Esophagus squamous epithelium (tissue), 5 donors: Measurements from ENCODE around the gene PPP1R18. TPM values are rescaled to one million over a fixed set of nuclear protein-coding genes. Genes with fewer than 3 reads are reported as not detected.

Experiments used
- DNase-seq: peaks from one replicate; lab custom pipeline; 2025; lab: John Stamatoyannopoulos, UW
- H3K27ac ChIP-seq, 4 donors: fragments of 200-600 bp; sonication (generic); one replicate each; pipeline ENCODE4 v1.5.1; 2016 to 2019; ENCODE audit warnings: mild to moderate bottlenecking in 1 of 4
- H3K27me3 ChIP-seq, 4 donors: fragments of 200-600 bp; sonication (generic); 1 replicate in 3 of 4; 2 replicates in 1 of 4; pipeline versions ENCODE4 v1.5.1 to v1.6.0; 2017 to 2021; ENCODE audit warnings: antibody characterized with exemption in 1 of 4
- H3K36me3 ChIP-seq, 3 donors: fragments of 200-600 bp; sonication (generic); one replicate each; pipeline ENCODE4 v1.5.1; 2016 to 2019
- H3K4me1 ChIP-seq, 3 donors: fragments of 200-600 bp; sonication (generic); one replicate each; pipeline ENCODE4 v1.5.1; 2017 to 2019
- H3K4me3 ChIP-seq, 4 donors: fragments of 200-600 bp; sonication (generic); 1 replicate in 3 of 4; 2 replicates in 1 of 4; pipeline ENCODE4 v1.5.1; 2016 to 2019; ENCODE audit warnings: mild to moderate bottlenecking in 2 of 4, moderate library complexity in 1 of 4
- H3K9me3 ChIP-seq, 3 donors: fragments of 200-600 bp; sonication (generic); one replicate each; pipeline ENCODE4 v1.5.1; 2016 to 2019
- POLR2A ChIP-seq, 4 donors: fragments of 450-650 bp; IDR thresholded peaks; one replicate each; pipeline ENCODE4 v1.6.1; 2017; ENCODE audit warnings: antibody characterized with exemption in 4 of 4, mild to moderate bottlenecking in 4 of 4, moderate library complexity in 3 of 4
- WGBS, 2 donors: methylation state at CpG; one replicate each; pipeline ENCODE4 v1.1.5; 2018; 5-methylcytosine and 5-hydroxymethylcytosine counted together
- intact Hi-C: fragments of 100-400 bp; cut with DNase I; formaldehyde crosslinking; loops from one replicate; pipeline ENCODE4 v1.15.0; 2022
- total RNA-seq, 4 donors: library from RNA; depleted of rRNA; stranded (reverse); fragments of >200 nt; gene quantifications; one replicate each; pipeline ENCODE4 v1.1.0, GENCODE V29; 2016
- TF ChIP-seq, protein P1 (sequence below), 6 experiments: fragments of 450-650 bp in 4 of 6; fragments of 200-600 bp in 2 of 6; sonication (generic) in 2 of 6; IDR thresholded peaks; one replicate each; pipeline ENCODE4 v1.5.1; 2016 to 2019; ENCODE audit warnings: antibody characterized with exemption in 6 of 6, mild to moderate bottlenecking in 4 of 6, moderate library complexity in 4 of 6
- donor health status: DM: yes; HTN: yes; CAD: no.

PPP1R18 gene
- total RNA-seq, 4 donors from 2014 or later = 9.8 to 22.2 (median 17.4) TPM

DNA sequence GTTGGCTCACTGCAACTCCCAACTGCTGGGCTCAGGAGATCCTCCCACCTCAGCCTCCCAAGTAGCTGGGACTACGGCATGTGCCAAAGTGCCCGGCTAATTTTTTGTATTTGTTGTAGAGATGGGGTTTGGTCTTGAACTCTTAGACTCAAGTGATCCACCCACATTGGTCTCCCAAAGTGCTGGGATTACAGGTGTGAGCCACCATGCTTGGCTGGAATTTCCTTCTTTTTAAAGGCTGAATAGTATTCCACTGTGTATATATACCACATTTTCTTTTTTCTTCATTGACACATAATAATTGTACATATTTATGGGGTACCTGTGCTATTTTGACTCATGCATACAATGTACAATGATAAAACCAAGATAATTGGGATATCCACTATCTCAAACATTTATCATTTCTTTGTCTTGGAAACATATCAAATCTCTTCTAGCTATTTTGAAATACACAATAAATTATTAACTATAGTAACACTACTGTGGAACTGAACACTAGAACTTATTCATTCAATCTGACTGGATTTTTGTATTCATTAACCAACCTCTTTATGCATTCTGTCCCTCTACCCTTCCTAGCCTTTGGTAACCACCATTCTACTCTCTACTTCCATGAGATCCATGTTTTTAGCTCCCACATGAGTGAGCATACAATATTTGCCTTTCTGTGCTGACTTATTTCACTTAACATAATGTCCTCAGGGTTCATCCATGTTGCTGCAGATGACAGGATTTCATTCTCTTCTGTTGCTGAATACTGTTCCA, 22.8 kb upstream of the PPP1R18 start:
- WGBS, 2 donors = 85 to 96% methylated on average over 2 of the region's 2 CpGs
- Histone ChIP-seq H3K4me3 (no peak overlapping the region), H3K4me1 (peaks cover 0 to 20% (median 0%) of the 10 kb centered on the region in 3 donors), H3K27me3 (no peaks in the 10 kb centered on the region), H3K27ac (no peak overlapping the region), H3K9me3 (no peaks in the 10 kb centered on the region), H3K36me3 (peaks cover 0 to 97% (median 18%) of the 10 kb centered on the region in 3 donors)
- intact Hi-C loops = no loop called here
- TF ChIP-seq, protein P1, sequence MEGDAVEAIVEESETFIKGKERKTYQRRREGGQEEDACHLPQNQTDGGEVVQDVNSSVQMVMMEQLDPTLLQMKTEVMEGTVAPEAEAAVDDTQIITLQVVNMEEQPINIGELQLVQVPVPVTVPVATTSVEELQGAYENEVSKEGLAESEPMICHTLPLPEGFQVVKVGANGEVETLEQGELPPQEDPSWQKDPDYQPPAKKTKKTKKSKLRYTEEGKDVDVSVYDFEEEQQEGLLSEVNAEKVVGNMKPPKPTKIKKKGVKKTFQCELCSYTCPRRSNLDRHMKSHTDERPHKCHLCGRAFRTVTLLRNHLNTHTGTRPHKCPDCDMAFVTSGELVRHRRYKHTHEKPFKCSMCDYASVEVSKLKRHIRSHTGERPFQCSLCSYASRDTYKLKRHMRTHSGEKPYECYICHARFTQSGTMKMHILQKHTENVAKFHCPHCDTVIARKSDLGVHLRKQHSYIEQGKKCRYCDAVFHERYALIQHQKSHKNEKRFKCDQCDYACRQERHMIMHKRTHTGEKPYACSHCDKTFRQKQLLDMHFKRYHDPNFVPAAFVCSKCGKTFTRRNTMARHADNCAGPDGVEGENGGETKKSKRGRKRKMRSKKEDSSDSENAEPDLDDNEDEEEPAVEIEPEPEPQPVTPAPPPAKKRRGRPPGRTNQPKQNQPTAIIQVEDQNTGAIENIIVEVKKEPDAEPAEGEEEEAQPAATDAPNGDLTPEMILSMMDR (IDR thresholded peaks at IDR 0.05) = no peak
- no peak for TF ChIP-seq POLR2A (IDR thresholded peaks at IDR 0.05)
- DNase-seq = no peak

DNA sequence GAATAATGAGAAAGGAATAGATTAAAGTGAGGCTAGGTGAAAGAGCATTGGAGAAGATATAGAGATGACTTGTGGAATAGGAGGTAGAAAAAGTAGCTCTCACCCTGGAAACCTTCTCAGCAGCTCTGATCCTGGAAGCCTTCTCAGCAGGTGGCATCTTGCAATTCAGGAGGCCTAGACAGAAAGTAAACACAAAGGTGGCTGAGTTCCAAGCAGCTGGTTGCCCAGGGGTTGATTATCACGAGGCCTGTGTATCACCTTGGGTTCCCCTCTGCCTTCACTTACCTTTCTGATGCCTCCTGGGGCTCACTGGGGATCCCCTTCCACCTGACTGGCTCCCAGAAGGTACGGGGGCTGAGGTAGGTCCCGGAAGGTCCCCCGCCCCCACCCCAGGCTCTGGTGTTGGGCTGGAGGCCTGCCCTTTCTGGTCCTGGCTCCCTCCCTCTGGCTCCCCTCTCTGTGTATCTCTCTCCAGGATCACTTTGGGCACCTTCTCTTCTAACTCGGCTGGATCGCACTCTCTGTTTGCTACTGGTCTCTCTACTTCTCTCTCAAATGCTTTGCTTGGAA, 20.9 kb upstream of the PPP1R18 start:
- Histone ChIP-seq H3K9me3 (no peaks in the 10 kb centered on the region), H3K27me3 (no peaks in the 10 kb centered on the region), H3K36me3 (peaks cover 0 to 97% (median 17%) of the 10 kb centered on the region in 3 donors), H3K27ac (no peak overlapping the region), H3K4me1 (peaks cover 0 to 12% (median 0%) of the 10 kb centered on the region in 3 donors), H3K4me3 (no peak overlapping the region)
- 68 to 77% methylated on average over 5 of the region's 6 CpGs for WGBS, 2 donors
- no peak for DNase-seq
- TF ChIP-seq, protein P1 (IDR thresholded peaks at IDR 0.05) = no peak
- intact Hi-C loops = no loop called here

DNA sequence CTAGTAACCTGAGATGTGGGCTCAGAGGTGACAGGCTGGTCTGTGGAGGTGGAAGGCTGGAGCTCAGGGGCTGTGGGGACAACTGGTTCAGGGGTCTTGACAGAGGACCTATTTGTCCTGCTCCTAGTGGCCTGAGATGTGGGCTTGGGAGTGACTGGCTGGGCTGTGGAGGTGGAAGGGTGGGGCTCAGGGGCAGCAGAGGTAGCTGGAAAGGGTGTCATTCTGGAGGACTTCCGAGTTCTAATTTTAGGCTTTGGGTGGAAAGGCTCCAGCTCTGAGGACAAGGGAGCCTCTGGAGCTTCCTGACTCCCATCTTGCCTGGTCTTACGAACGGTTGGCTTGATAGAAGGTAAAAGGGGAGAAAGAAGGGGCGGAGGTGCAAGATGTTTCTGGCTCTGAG, 19.2 kb upstream of the PPP1R18 start:
- Histone ChIP-seq H3K27ac (no peak overlapping the region), H3K9me3 (no peaks in the 10 kb centered on the region), H3K4me1 (peaks cover 0 to 5% (median 0%) of the 10 kb centered on the region in 3 donors), H3K4me3 (no peak overlapping the region), H3K27me3 (no peaks in the 10 kb centered on the region), H3K36me3 (peaks cover 0 to 96% (median 4%) of the 10 kb centered on the region in 3 donors)
- 89 to 91% methylated on average over 4 of the region's 4 CpGs for WGBS, 2 donors
- no peak for DNase-seq
- intact Hi-C loops = no loop called here
- TF ChIP-seq, protein P1 (IDR thresholded peaks at IDR 0.05) = no peak
- no peak for TF ChIP-seq POLR2A (IDR thresholded peaks at IDR 0.05)

DNA sequence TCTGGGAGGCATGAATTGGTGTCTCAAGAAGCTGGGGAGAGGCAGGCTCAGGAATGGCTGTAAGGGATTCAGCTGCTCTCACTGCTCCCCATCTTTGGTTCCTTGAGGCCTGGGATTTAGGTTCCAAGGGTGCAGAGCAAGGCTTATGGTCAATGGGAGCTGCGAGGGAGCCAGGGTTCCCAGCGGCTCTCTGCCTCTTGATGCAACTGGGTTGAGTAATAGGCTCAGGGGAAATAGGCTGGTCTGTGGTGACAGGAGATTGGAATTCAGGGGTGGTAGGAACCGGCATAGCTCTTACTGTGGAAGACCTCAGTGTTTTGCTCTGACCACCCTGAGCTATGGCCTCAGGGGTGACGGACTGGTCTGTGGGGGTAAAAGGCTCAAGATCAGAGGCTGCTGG, 17.4 kb upstream of the PPP1R18 start:
- 94% methylated on average over 2 of the region's 4 CpGs; no CpG with 5 or more reads in 1 of the 2 donors for whole genome bisulfite sequencing, 2 donors

More for the DNA sequence above, 17.4 kb upstream of the PPP1R18 start:
- intact Hi-C loops = no loop called here
- Histone ChIP-seq H3K4me3 (no peak overlapping the region), H3K4me1 (peaks cover 0 to 5% (median 0%) of the 10 kb centered on the region in 3 donors), H3K27me3 (no peaks in the 10 kb centered on the region), H3K9me3 (no peaks in the 10 kb centered on the region), H3K27ac (no peak overlapping the region), H3K36me3 (peaks cover 0 to 97% (median 4%) of the 10 kb centered on the region in 3 donors)
- no peak for DNase-seq
- TF ChIP-seq, protein P1 (IDR thresholded peaks at IDR 0.05) = no peak
- no peak for TF ChIP-seq POLR2A (IDR thresholded peaks at IDR 0.05)
